WTC11 (cell line): ENCODE data around the gene PCDHGA10.
"Not testable (repeated sequence)": the region's sequence is repeated elsewhere in the genome, so short reads cannot be mapped to it uniquely, and the experiment has no call there.

ENCODE experiments used
- FOXJ3 ChIP-seq: sonication (generic); formaldehyde crosslinking; IDR thresholded peaks from 2 replicates; pipeline ENCODE4 v1.9.0; 2021; ENCODE audit warnings: missing genetic modification reagents, mild to moderate bottlenecking, borderline replicate concordance
- GTF2I ChIP-seq: fragments of 250-450 bp; sonication (Bioruptor Pico); conservative IDR thresholded peaks from 2 replicates; pipeline ENCODE4 v1.4.0; 2021; ENCODE audit warnings: mild to moderate bottlenecking
- NFE2L1 ChIP-seq: sonication (generic); formaldehyde crosslinking; IDR thresholded peaks from 2 replicates; pipeline ENCODE4 v1.8.1; 2023; ENCODE audit warnings: missing genetic modification reagents
- NFYB ChIP-seq: sonication (generic); formaldehyde crosslinking; conservative IDR thresholded peaks from 2 replicates; pipeline ENCODE4 v1.8.0; 2022; ENCODE audit warnings: low read depth, missing genetic modification reagents
- SP1 ChIP-seq: sonication (generic); formaldehyde crosslinking; conservative IDR thresholded peaks from 2 replicates; pipeline ENCODE4 v1.8.1; 2022; ENCODE audit warnings: missing genetic modification reagents
- ZNF317 ChIP-seq: sonication (generic); formaldehyde crosslinking; IDR thresholded peaks from 2 replicates; pipeline ENCODE4 v1.8.1; 2023; ENCODE audit warnings: low read depth, mild to moderate bottlenecking, moderate library complexity, missing genetic modification reagents, borderline replicate concordance
- TF ChIP-seq, protein P1 (sequence below): sonication (generic); formaldehyde crosslinking; IDR thresholded peaks from 2 replicates; pipeline ENCODE4 v1.8.1; 2023; ENCODE audit warnings: mild to moderate bottlenecking, missing genetic modification reagents, moderate library complexity
- TF ChIP-seq, protein P2 (sequence below): fragments of 200-600 bp; IDR thresholded peaks from 2 replicates; pipeline ENCODE4 v1.8.0; 2022; ENCODE audit warnings: antibody characterized with exemption
- TF ChIP-seq, protein P3 (sequence below): sonication (generic); formaldehyde crosslinking; IDR thresholded peaks from 2 replicates; pipeline ENCODE4 v1.8.1; 2023; ENCODE audit warnings: mild to moderate bottlenecking, moderate library complexity, missing genetic modification reagents
- TF ChIP-seq, protein P4 (sequence below): sonication (generic); formaldehyde crosslinking; IDR thresholded peaks from 2 replicates; pipeline ENCODE4 v1.8.1; 2023; ENCODE audit warnings: mild to moderate bottlenecking, missing genetic modification reagents, moderate library complexity
- TF ChIP-seq, protein P5 (sequence below): fragments of 250-450 bp; sonication (Bioruptor Pico); IDR thresholded peaks from 2 replicates; pipeline ENCODE4 v1.8.0; 2021; ENCODE audit warnings: mild to moderate bottlenecking

DNA sequence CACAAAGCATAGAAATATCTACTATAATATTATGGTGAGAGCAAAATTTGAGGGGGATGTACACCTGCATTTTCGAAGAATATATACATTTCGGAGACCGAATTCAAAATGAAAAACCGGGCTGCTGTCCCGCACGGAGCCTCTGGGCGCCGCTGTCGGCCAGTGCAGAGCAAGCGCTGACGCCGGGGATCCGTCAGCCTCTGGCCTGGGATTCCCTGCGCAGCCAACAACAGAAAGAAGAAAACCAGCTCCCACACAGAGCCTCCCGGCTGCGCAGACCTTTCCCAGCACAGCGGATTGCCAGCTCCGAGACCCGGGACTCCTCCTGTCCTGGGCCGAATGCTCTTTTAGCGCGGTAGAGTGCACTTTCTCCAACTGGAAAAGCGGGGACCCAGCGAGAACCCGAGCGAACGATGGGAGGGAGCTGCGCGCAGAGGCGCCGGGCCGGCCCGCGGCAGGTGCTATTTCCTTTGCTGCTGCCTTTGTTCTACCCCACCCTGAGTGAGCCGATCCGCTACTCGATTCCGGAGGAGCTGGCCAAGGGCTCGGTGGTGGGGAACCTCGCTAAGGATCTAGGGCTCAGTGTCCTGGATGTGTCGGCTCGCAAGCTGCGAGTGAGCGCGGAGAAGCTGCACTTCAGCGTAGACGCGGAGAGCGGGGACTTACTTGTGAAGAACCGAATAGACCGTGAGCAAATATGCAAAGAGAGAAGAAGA lies 4.8 kb upstream of the PCDHGA10 start, which contains the start of gene PCDHGB6:
- TF ChIP-seq NFE2L1; NFYB; GTF2I (CRISPR knock-in tag); SP1 (CRISPR knock-in tag); FOXJ3 (CRISPR knock-in tag); ZNF317 (CRISPR knock-in tag): not testable (repeated sequence)
- TF ChIP-seq, protein P1, sequence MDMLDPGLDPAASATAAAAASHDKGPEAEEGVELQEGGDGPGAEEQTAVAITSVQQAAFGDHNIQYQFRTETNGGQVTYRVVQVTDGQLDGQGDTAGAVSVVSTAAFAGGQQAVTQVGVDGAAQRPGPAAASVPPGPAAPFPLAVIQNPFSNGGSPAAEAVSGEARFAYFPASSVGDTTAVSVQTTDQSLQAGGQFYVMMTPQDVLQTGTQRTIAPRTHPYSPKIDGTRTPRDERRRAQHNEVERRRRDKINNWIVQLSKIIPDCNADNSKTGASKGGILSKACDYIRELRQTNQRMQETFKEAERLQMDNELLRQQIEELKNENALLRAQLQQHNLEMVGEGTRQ (CRISPR knock-in tag): not testable (repeated sequence)
- TF ChIP-seq, protein P2, sequence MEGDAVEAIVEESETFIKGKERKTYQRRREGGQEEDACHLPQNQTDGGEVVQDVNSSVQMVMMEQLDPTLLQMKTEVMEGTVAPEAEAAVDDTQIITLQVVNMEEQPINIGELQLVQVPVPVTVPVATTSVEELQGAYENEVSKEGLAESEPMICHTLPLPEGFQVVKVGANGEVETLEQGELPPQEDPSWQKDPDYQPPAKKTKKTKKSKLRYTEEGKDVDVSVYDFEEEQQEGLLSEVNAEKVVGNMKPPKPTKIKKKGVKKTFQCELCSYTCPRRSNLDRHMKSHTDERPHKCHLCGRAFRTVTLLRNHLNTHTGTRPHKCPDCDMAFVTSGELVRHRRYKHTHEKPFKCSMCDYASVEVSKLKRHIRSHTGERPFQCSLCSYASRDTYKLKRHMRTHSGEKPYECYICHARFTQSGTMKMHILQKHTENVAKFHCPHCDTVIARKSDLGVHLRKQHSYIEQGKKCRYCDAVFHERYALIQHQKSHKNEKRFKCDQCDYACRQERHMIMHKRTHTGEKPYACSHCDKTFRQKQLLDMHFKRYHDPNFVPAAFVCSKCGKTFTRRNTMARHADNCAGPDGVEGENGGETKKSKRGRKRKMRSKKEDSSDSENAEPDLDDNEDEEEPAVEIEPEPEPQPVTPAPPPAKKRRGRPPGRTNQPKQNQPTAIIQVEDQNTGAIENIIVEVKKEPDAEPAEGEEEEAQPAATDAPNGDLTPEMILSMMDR: peak; percentile 64
- TF ChIP-seq, protein P3, sequence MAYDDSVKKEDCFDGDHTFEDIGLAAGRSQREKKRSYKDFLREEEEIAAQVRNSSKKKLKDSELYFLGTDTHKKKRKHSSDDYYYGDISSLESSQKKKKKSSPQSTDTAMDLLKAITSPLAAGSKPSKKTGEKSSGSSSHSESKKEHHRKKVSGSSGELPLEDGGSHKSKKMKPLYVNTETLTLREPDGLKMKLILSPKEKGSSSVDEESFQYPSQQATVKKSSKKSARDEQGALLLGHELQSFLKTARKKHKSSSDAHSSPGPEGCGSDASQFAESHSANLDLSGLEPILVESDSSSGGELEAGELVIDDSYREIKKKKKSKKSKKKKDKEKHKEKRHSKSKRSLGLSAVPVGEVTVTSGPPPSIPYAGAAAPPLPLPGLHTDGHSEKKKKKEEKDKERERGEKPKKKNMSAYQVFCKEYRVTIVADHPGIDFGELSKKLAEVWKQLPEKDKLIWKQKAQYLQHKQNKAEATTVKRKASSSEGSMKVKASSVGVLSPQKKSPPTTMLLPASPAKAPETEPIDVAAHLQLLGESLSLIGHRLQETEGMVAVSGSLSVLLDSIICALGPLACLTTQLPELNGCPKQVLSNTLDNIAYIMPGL: peak; percentile 94
- TF ChIP-seq, protein P4, sequence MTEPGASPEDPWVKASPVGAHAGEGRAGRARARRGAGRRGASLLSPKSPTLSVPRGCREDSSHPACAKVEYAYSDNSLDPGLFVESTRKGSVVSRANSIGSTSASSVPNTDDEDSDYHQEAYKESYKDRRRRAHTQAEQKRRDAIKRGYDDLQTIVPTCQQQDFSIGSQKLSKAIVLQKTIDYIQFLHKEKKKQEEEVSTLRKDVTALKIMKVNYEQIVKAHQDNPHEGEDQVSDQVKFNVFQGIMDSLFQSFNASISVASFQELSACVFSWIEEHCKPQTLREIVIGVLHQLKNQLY (CRISPR knock-in tag): not testable (repeated sequence)
- TF ChIP-seq, protein P5, sequence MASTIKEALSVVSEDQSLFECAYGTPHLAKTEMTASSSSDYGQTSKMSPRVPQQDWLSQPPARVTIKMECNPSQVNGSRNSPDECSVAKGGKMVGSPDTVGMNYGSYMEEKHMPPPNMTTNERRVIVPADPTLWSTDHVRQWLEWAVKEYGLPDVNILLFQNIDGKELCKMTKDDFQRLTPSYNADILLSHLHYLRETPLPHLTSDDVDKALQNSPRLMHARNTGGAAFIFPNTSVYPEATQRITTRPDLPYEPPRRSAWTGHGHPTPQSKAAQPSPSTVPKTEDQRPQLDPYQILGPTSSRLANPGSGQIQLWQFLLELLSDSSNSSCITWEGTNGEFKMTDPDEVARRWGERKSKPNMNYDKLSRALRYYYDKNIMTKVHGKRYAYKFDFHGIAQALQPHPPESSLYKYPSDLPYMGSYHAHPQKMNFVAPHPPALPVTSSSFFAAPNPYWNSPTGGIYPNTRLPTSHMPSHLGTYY (CRISPR knock-in tag): not testable (repeated sequence)
